ENCODE results near the gene CTSH. TPM values are rescaled to one million over a fixed set of nuclear protein-coding genes. Genes with fewer than 3 reads are reported as not detected.

The CTSH gene
- total and polyA plus RNA-seq, 2 of the 13 experiments (the other 11 are each of a cell fraction or from before 2014, with no cell fraction given) = 265 to 653 TPM

DNA sequence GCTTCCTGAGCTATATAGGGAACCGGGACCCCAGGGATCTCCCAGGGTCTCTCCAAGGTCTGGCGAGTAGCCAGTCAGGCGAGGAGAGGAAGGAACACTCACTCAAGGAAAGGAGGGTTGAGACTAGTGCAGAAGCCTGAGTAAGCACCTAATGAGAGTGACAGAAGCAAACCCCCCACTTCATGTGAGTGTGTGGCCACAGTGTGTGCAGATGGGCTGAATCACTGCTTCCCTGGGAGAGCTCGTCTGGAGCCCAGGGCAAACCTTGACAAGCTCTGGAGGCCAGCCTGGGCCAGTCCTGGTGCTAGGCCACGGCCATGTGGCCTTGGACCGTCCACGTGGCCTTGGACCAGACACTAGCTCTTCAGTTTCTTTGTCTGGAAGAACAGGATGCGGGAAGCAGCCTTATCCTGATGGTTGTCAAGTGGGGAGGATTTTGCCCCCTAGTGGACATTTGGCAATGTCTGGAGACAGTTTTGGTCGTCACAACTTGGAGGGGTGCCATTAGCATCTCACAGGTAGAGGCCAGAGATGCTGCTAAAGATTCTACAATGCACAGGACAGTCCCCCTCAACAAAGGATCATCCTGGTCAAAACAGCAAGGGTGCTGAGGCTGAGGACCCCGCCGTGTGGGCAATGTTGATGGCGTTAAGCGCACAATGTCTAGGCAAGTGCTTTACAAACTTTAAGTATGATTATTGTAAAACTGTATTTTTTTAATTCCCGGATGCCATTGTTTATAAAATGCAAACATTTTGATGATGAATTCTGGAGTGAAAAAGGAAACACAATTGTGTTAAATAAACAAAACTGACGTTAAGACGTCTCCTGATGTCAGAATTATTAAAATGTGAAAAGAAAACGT is 34.8 kb upstream of the CTSH start (continued):
- peak; percentile 37 for TF ChIP-seq YY1 (IDR thresholded peaks at IDR 0.05; ENCODE audit: insufficient read depth, insufficient replicate concordance, low read depth, low read length)
- no peak for TF ChIP-seq ISX (CRISPR knock-in tag; conservative IDR thresholded peaks at IDR 0.05)
- no peak for TF ChIP-seq ZNF562 (CRISPR knock-in tag; IDR thresholded peaks at IDR 0.05; ENCODE audit: borderline replicate concordance)
- TF ChIP-seq ZNF772 (CRISPR knock-in tag; IDR thresholded peaks at IDR 0.05) = peak; percentile 73
- TF ChIP-seq ZNF136 (CRISPR knock-in tag; IDR thresholded peaks at IDR 0.05; ENCODE audit: low read depth) = 0 out of 2 replicates have a peak, but pooled peaks have one; percentile 48
- TF ChIP-seq LRRFIP1 (CRISPR knock-in tag; conservative IDR thresholded peaks at IDR 0.05) = no peak
- TF ChIP-seq PRPF4 (IDR thresholded peaks at IDR 0.05; ENCODE audit: low read depth, low read length, poor library complexity, severe bottlenecking) = no peak
- peak; percentile 86 for TF ChIP-seq ZNF335 (CRISPR knock-in tag; IDR thresholded peaks at IDR 0.05)
- TF ChIP-seq ZZZ3 (CRISPR knock-in tag; IDR thresholded peaks at IDR 0.05; ENCODE audit: borderline replicate concordance) = no peak
- TF ChIP-seq SSRP1 (CRISPR knock-in tag; IDR thresholded peaks at IDR 0.05) = no peak
- TF ChIP-seq IRF2 (CRISPR knock-in tag; IDR thresholded peaks at IDR 0.05) = peak; percentile 84
- no peak for TF ChIP-seq WIZ (CRISPR knock-in tag; IDR thresholded peaks at IDR 0.05)
- TF ChIP-seq, protein P1, sequence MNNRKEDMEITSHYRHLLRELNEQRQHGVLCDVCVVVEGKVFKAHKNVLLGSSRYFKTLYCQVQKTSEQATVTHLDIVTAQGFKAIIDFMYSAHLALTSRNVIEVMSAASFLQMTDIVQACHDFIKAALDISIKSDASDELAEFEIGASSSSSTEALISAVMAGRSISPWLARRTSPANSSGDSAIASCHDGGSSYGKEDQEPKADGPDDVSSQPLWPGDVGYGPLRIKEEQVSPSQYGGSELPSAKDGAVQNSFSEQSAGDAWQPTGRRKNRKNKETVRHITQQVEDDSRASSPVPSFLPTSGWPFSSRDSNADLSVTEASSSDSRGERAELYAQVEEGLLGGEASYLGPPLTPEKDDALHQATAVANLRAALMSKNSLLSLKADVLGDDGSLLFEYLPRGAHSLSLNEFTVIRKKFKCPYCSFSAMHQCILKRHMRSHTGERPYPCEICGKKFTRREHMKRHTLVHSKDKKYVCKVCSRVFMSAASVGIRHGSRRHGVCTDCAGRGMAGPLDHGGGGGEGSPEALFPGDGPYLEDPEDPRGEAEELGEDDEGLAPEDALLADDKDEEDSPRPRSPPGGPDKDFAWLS (CRISPR knock-in tag; IDR thresholded peaks at IDR 0.05; ENCODE audit: borderline replicate concordance) = no peak
- no peak for TF ChIP-seq SCMH1 (CRISPR knock-in tag; IDR thresholded peaks at IDR 0.05; ENCODE audit: borderline replicate concordance)
- peak; percentile 55; the same call in 1 of the 2 replicates for TF ChIP-seq ZNF614 (CRISPR knock-in tag; IDR thresholded peaks at IDR 0.05; ENCODE audit: borderline replicate concordance)
- peak; percentile 77 for TF ChIP-seq RXRA (CRISPR knock-in tag; IDR thresholded peaks at IDR 0.05)
- TF ChIP-seq JDP2 (CRISPR knock-in tag; IDR thresholded peaks at IDR 0.05; ENCODE audit: borderline replicate concordance) = no peak
- TF ChIP-seq REPIN1 (CRISPR knock-in tag; IDR thresholded peaks at IDR 0.05; ENCODE audit: borderline replicate concordance, low read depth) = peak; percentile 63; the same call in 1 of the 2 replicates
- TF ChIP-seq MXD4 (CRISPR knock-in tag; IDR thresholded peaks at IDR 0.05) = peak; percentile 88
- peak; percentile 83 for TF ChIP-seq SAP130 (CRISPR knock-in tag; IDR thresholded peaks at IDR 0.05; ENCODE audit: low read depth)
- TF ChIP-seq NCOA1 (CRISPR knock-in tag; IDR thresholded peaks at IDR 0.05) = peak; percentile 33; the same call in 1 of the 2 replicates
- TF ChIP-seq, protein P2, sequence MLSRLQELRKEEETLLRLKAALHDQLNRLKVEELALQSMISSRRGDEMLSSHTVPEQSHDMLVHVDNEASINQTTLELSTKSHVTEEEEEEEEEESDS (CRISPR knock-in tag; IDR thresholded peaks at IDR 0.05; ENCODE audit: borderline replicate concordance) = peak; percentile 88; the same call in 1 of the 2 replicates
- TF ChIP-seq HIVEP1 (CRISPR knock-in tag; IDR thresholded peaks at IDR 0.05) = peak; percentile 65; the same call in 1 of the 2 replicates
- no peak for TF ChIP-seq ZNF333 (CRISPR knock-in tag; IDR thresholded peaks at IDR 0.05; ENCODE audit: borderline replicate concordance)
- TF ChIP-seq IRX3 (CRISPR knock-in tag; IDR thresholded peaks at IDR 0.05; ENCODE audit: borderline replicate concordance, low read depth) = peak; percentile 47; the same call in 1 of the 2 replicates
- TF ChIP-seq CEBPB (IDR thresholded peaks at IDR 0.05; ENCODE audit: borderline replicate concordance, low read depth, low read length) = no peak
- TF ChIP-seq ZNF709 (CRISPR knock-in tag; IDR thresholded peaks at IDR 0.05) = peak; percentile 65; the same call in 1 of the 2 replicates
